H9 (cell line): ENCODE results near the gene OGFOD2. TPM values are rescaled to one million over a fixed set of nuclear protein-coding genes. Genes with fewer than 3 reads are reported as not detected.
A peak's percentile ranks its signal among the peaks of the same experiment; 100 is the strongest.

ENCODE experiments used
- DNase-seq: peaks from one replicate; pipeline ENCODE4 v3.0.0-alpha.2; 2017
- H2AFZ ChIP-seq: one replicate; pipeline ENCODE4 v1.6.1; 2013; ENCODE audit warnings: mild to moderate bottlenecking, low read length, control low read depth, moderate library complexity
- H2AK5ac ChIP-seq: 2 replicates; pipeline ENCODE4 v1.6.1; 2013; ENCODE audit warnings: low read length, control low read depth, mixed read lengths; ENCODE audit not compliant: insufficient read length
- H2BK120ac ChIP-seq: one replicate; pipeline ENCODE4 v1.6.1; 2013; ENCODE audit warnings: low read depth, mild to moderate bottlenecking, low read length, control low read depth, inconsistent platforms; ENCODE audit not compliant: poor library complexity, severe bottlenecking
- H2BK12ac ChIP-seq: 2 replicates; pipeline ENCODE4 v1.6.1; 2013; ENCODE audit warnings: low read length, control low read depth, mixed read lengths, low read depth; ENCODE audit not compliant: insufficient read length
- H2BK15ac ChIP-seq: 2 replicates; pipeline ENCODE4 v1.6.1; 2013; ENCODE audit warnings: low read depth, low read length, control low read depth
- H2BK20ac ChIP-seq: one replicate; pipeline ENCODE4 v1.6.1; 2013; ENCODE audit warnings: low read depth, mild to moderate bottlenecking, low read length, control low read depth, inconsistent platforms; ENCODE audit not compliant: poor library complexity, severe bottlenecking
- H2BK5ac ChIP-seq: 2 replicates; pipeline ENCODE4 v1.6.1; 2013; ENCODE audit warnings: low read length, control low read depth, mixed read lengths; ENCODE audit not compliant: insufficient read length
- H3K14ac ChIP-seq: 2 replicates; pipeline ENCODE4 v1.6.1; 2013; ENCODE audit warnings: low read length, control low read depth; ENCODE audit not compliant: insufficient read depth
- H3K18ac ChIP-seq: 2 replicates; pipeline ENCODE4 v1.6.1; 2013; ENCODE audit warnings: low read depth, mild to moderate bottlenecking, mixed read lengths, low read length, control low read depth; ENCODE audit not compliant: insufficient read length
- H3K23ac ChIP-seq: 2 replicates; pipeline ENCODE4 v1.6.1; 2013; ENCODE audit warnings: low read length, control low read depth, mixed read lengths, low read depth; ENCODE audit not compliant: insufficient read length
- H3K23me2 ChIP-seq: 2 replicates; pipeline ENCODE4 v1.6.1; 2013; ENCODE audit warnings: low read depth, mild to moderate bottlenecking, mixed read lengths, low read length, control low read depth; ENCODE audit not compliant: insufficient read length, poor library complexity, severe bottlenecking
- H3K27ac ChIP-seq: 2 replicates; pipeline ENCODE4 v1.5.1; 2013; ENCODE audit warnings: low read length, control low read depth, mixed read lengths, low read depth; ENCODE audit not compliant: insufficient read length
- H3K27me3 ChIP-seq: 2 replicates; pipeline ENCODE4 v1.6.1; 2013; ENCODE audit warnings: low read length, control low read depth, inconsistent platforms; ENCODE audit not compliant: insufficient read depth
- H3K4ac ChIP-seq: 2 replicates; pipeline ENCODE4 v1.6.1; 2013; ENCODE audit warnings: low read depth, mild to moderate bottlenecking, control low read depth, inconsistent platforms, low read length, moderate library complexity
- H3K4me1 ChIP-seq: 2 replicates; pipeline ENCODE4 v1.6.1; 2013; ENCODE audit warnings: low read length, control low read depth, inconsistent platforms; ENCODE audit not compliant: insufficient read depth
- H3K4me2 ChIP-seq: 2 replicates; pipeline ENCODE4 v1.6.1; 2013; ENCODE audit warnings: low read length, control low read depth, mixed read lengths; ENCODE audit not compliant: insufficient read length, insufficient read depth
- H3K56ac ChIP-seq: 2 replicates; pipeline ENCODE4 v1.6.1; 2013; ENCODE audit warnings: low read depth, mild to moderate bottlenecking, mixed read lengths, low read length, control low read depth; ENCODE audit not compliant: insufficient read length
- H3K79me1 ChIP-seq: 2 replicates; pipeline ENCODE4 v1.6.1; 2013; ENCODE audit warnings: low read depth, mild to moderate bottlenecking, moderate library complexity, low read length, control low read depth, inconsistent platforms; ENCODE audit not compliant: insufficient read depth, poor library complexity, severe bottlenecking
- H3K79me2 ChIP-seq: 2 replicates; pipeline ENCODE4 v1.6.1; 2013; ENCODE audit warnings: low read length, control low read depth, inconsistent platforms; ENCODE audit not compliant: insufficient read depth
- H3K9ac ChIP-seq: 2 replicates; pipeline ENCODE4 v1.6.1; 2013; ENCODE audit warnings: low read length, control low read depth, mixed read lengths; ENCODE audit not compliant: insufficient read length; ENCODE audit errors: extremely low read depth
- H3K9me3 ChIP-seq: one replicate; pipeline ENCODE4 v1.6.1; 2013; ENCODE audit warnings: low read depth, low read length, inconsistent platforms; ENCODE audit not compliant: control insufficient read depth
- H3T11ph ChIP-seq: one replicate; pipeline ENCODE4 v1.6.1; 2013; ENCODE audit warnings: mild to moderate bottlenecking, low read length, control low read depth, inconsistent platforms
- H4K20me1 ChIP-seq: one replicate; pipeline ENCODE4 v1.6.1; 2013; ENCODE audit not compliant: control insufficient read depth, insufficient read length, insufficient read depth
- H4K5ac ChIP-seq: 2 replicates; pipeline ENCODE4 v1.6.1; 2013; ENCODE audit warnings: low read depth, mild to moderate bottlenecking, mixed read lengths, low read length, control low read depth; ENCODE audit not compliant: insufficient read length
- H4K8ac ChIP-seq: replicated peaks from 2 replicates; pipeline ENCODE4 v1.6.1; 2013; ENCODE audit warnings: low read length, control low read depth, mixed read lengths, low read depth; ENCODE audit not compliant: insufficient read length
- H4K91ac ChIP-seq: 2 replicates; pipeline ENCODE4 v1.6.1; 2013; ENCODE audit warnings: low read depth, mild to moderate bottlenecking, moderate library complexity, mixed read lengths, low read length, control low read depth; ENCODE audit not compliant: insufficient read length
- H3K27ac Mint-ChIP-seq, 3 experiments: 2 replicates in 2 of 3; 3 replicates in 1 of 3; pipeline ENCODE4 v1.8.0; 2020 to 2021; ENCODE audit warnings: mixed read lengths in 3 of 3, mild to moderate bottlenecking in 1 of 3, moderate library complexity in 1 of 3
- H3K27me3 Mint-ChIP-seq: 2 replicates; pipeline ENCODE4 v1.8.0; 2021; ENCODE audit warnings: low read depth, mild to moderate bottlenecking, moderate library complexity, mixed read lengths
- H3K36me3 Mint-ChIP-seq, 3 experiments: 2 replicates in 2 of 3; 3 replicates in 1 of 3; pipeline ENCODE4 v1.8.0; 2020 to 2021; ENCODE audit warnings: low read depth in 3 of 3, mixed read lengths in 3 of 3; ENCODE audit not compliant: insufficient read depth in 1 of 3
- H3K4me1 Mint-ChIP-seq, 2 experiments: 2 replicates each; pipeline ENCODE4 v1.8.0; 2020; ENCODE audit warnings: mixed read lengths in 2 of 2
- H3K4me3 Mint-ChIP-seq, 2 experiments: 2 replicates in 1 of 2; 3 replicates in 1 of 2; pipeline ENCODE4 v1.8.0; 2020 to 2021; ENCODE audit warnings: mild to moderate bottlenecking in 2 of 2, mixed read lengths in 2 of 2, moderate library complexity in 1 of 2
- H3K9me3 Mint-ChIP-seq, 2 experiments: 2 replicates in 1 of 2; 3 replicates in 1 of 2; pipeline ENCODE4 v1.8.0; 2020; ENCODE audit warnings: mild to moderate bottlenecking in 2 of 2, mixed read lengths in 2 of 2, moderate library complexity in 1 of 2
- WGBS: extraction: QIAGEN DNeasy Blood & Tissue Kit; methylation state at CpG from one replicate; pipeline ENCODE4 v1.1.7; 2013; ENCODE audit warnings: missing lambda C conversion rate, low lambda C conversion rate, mixed read lengths; ENCODE audit not compliant: insufficient read length; ENCODE audit errors: extremely low coverage; 5-methylcytosine and 5-hydroxymethylcytosine counted together
- total RNA-seq: library from RNA; stranded (reverse); gene quantifications from 2 replicates; pipeline ENCODE4 v1.2.1, GENCODE V29; 2021
- TF ChIP-seq, protein P1 (sequence below): fragments of 200-600 bp; sonication (generic); conservative IDR thresholded peaks from 3 replicates; pipeline ENCODE4 v1.8.0; 2021; ENCODE audit warnings: antibody characterized with exemption, mild to moderate bottlenecking

OGFOD2 gene
- total RNA-seq, 1 experiment from 2014 or later: 14.7 TPM

DNA sequence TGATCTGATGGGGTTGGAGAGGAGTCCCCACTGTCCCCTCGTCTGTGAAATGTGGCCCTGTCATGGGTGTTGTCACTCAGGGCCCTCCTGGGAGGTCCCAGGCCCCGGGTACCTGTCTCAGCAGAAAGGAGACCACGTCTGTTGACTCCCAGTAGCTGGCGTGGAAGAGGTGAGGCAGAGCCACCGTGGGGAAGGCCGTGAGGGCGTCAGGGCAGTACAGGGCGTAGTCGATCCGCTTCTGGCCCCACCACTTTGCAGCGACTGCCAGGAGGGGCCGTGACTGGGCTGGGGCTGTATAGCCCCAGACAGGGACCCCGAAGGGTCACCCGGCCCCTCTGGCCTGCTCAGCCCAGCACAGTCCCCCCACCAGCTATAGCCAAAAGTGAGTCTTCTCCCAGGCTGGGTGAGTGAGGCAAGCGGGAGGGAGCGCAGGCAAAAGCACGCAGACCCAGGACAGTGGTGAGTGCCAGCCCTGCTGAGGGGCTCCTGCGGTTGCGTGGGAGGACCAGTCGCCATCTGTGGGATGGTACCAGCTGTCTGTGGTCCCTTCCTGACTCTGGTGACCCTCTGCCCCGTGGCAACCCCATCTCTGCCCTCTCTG lies 13.7 kb downstream of the OGFOD2 start:
- Histone ChIP-seq H2BK120ac (no peak overlapping the region), H2AK5ac (no peak overlapping the region), H3K18ac (no peak overlapping the region), H3K23me2 (no peaks in the 10 kb centered on the region), H4K91ac (no peak overlapping the region), H3K4ac (no peak overlapping the region), H2AFZ (no peak overlapping the region), H3K9me3 (no peaks in the 10 kb centered on the region), H3K56ac (no peak overlapping the region), H3K79me1 (no peaks in the 10 kb centered on the region), H3K4me2 (no peak overlapping the region), H4K8ac (no peak overlapping the region), H2BK15ac (no peak overlapping the region), H3K27ac (no peak overlapping the region), H3T11ph (no peak overlapping the region), H4K5ac (no peak overlapping the region), H2BK5ac (no peak overlapping the region), H2BK20ac (no peak overlapping the region), H3K79me2 (no peaks in the 10 kb centered on the region), H3K4me1 (no peaks in the 10 kb centered on the region), H3K23ac (no peak overlapping the region), H3K14ac (no peak overlapping the region), H2BK12ac (no peak overlapping the region), H4K20me1 (no peaks in the 10 kb centered on the region), H3K9ac (no peak overlapping the region), H3K27me3 (no peaks in the 10 kb centered on the region)
- no peaks in the 10 kb centered on the region for H3K36me3 Mint-ChIP-seq
- peaks cover 0 to 14% of the 10 kb centered on the region in 2 experiments; a peak in 3 of 4 replicates for H3K4me1 Mint-ChIP-seq
- no CpG with 5 or more reads among the region's 21 CpGs for WGBS
- H3K27ac Mint-ChIP-seq: peak overlapping the region in 1 of 3 experiments; percentile 73; a peak in 1 of 7 replicates
- H3K4me3 Mint-ChIP-seq: no peak overlapping the region
- H3K27me3 Mint-ChIP-seq: no peaks in the 10 kb centered on the region; the same call in none of the 2 replicates
- TF ChIP-seq, protein P1, sequence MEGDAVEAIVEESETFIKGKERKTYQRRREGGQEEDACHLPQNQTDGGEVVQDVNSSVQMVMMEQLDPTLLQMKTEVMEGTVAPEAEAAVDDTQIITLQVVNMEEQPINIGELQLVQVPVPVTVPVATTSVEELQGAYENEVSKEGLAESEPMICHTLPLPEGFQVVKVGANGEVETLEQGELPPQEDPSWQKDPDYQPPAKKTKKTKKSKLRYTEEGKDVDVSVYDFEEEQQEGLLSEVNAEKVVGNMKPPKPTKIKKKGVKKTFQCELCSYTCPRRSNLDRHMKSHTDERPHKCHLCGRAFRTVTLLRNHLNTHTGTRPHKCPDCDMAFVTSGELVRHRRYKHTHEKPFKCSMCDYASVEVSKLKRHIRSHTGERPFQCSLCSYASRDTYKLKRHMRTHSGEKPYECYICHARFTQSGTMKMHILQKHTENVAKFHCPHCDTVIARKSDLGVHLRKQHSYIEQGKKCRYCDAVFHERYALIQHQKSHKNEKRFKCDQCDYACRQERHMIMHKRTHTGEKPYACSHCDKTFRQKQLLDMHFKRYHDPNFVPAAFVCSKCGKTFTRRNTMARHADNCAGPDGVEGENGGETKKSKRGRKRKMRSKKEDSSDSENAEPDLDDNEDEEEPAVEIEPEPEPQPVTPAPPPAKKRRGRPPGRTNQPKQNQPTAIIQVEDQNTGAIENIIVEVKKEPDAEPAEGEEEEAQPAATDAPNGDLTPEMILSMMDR: no peak
- no peaks in the 10 kb centered on the region for H3K9me3 Mint-ChIP-seq
- no peak for DNase-seq
